HG03575 (cell line): ENCODE measurements around the gene NELFA.

Experiments used
- ATAC-seq: cut with Tn5 transposase; IDR thresholded peaks from one replicate; pipeline ENCODE4 v1.9.1; 2021; ENCODE audit not compliant: unreplicated experiment, insufficient number of reproducible peaks, low FRiP score; ENCODE audit errors: extremely low read depth

NELFA gene

GRCh38 chr4:1972414-1972813, 36.4 kb downstream of the NELFA start:
- ATAC-seq = no peak

GRCh38 chr4:1971456-1972200, 37.1 kb downstream of the NELFA start:
- no peak for ATAC-seq

GRCh38 chr4:1970926-1971325, 37.8 kb downstream of the NELFA start:
- no peak for ATAC-seq

GRCh38 chr4:1969928-1970723, 38.6 kb downstream of the NELFA start:
- ATAC-seq = no peak

GRCh38 chr4:1968686-1969295, 40.0 kb downstream of the NELFA start:
- ATAC-seq = no peak

- ATAC-seq = no peak
Observed at GRCh38 chr4:1967512-1968149, 41.1 kb downstream of the NELFA start.

- no peak for ATAC-seq
Observed at GRCh38 chr4:1964971-1965370, 43.8 kb downstream of the NELFA start.

- no peak for ATAC-seq
Observed at GRCh38 chr4:1964443-1964842, 44.3 kb downstream of the NELFA start.

GRCh38 chr4:1962980-1963379, 45.8 kb downstream of the NELFA start:
- no peak for ATAC-seq

- ATAC-seq = no peak
Observed at GRCh38 chr4:1961563-1961962, 47.2 kb downstream of the NELFA start.

- no peak for ATAC-seq
Observed at GRCh38 chr4:1961038-1961437, 47.7 kb downstream of the NELFA start.

- ATAC-seq = no peak
Observed at GRCh38 chr4:1960170-1960825, 48.5 kb downstream of the NELFA start.

- no peak for ATAC-seq
Observed at GRCh38 chr4:1959104-1959384, 49.7 kb downstream of the NELFA start.

GRCh38 chr4:1958276-1959103, 50.3 kb downstream of the NELFA start:
- ATAC-seq = no peak

- ATAC-seq = no peak
Observed at GRCh38 chr4:1956631-1957030, 52.1 kb downstream of the NELFA start.

GRCh38 chr4:1953335-1953734, 55.4 kb downstream of the NELFA start:
- no peak for ATAC-seq

- ATAC-seq = no peak
Observed at GRCh38 chr4:1952719-1953118, 56.1 kb downstream of the NELFA start.

- ATAC-seq = no peak
Observed at GRCh38 chr4:1952058-1952700, 56.6 kb downstream of the NELFA start.
